HS-5 (cell line): ENCODE data around the gene MIS12.

Experiments
- DNase-seq: peaks from one replicate; pipeline ENCODE4 v3.0.0-alpha.2; 2012; ENCODE audit warnings: low read depth

Gene MIS12, protein sequence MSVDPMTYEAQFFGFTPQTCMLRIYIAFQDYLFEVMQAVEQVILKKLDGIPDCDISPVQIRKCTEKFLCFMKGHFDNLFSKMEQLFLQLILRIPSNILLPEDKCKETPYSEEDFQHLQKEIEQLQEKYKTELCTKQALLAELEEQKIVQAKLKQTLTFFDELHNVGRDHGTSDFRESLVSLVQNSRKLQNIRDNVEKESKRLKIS

DNA sequence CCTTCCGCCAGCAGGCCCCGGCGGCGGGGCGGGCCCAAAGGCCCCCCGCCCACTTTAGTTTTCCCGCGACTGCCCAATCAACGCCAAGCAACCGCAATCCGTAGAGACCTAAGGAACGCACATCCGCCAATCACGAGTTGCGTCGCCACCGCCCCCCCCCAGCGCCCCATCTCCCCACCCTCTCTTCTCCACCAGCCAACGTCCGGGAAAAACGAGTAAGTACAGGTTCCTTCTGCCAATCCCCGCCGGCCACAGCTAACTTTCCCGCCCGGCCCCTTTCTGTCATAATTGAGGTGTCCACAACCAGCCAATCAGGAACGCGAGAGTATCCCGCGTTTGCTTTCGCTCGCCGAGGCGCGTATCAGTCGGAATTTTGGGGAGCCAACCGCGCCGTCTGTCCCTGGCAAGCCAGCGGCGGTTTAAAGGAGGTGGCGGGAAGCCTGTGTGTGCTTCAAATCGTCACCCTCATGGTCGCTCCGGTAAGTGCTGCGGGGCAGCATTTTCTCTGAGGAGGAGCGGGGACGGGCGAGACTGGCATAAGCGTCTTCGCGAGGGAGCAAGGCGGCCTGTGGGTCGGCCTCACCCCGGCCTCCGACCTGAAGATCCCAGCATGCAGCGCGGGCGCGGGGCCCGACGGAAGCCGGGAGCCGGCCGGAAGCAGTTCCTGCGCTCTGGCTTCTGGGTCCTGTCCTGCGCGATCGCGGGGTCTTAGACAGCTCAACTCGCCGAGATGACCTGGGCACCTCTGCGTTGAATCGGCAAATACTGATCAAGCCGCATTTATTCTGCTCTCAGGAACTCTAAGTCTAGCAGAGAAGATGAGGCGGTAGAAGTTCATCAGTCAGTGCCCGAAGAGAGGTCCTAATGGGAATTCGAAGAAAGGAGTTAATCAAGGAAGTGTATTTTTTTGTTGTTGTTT is at the start of gene MIS12:
Gene MIS12, plus strand, starts transcription at position 361 of the 919 bp plus-strand sequence. CDS start 2,297 bp downstream, outside the sequence.
- DNase-seq, result peak; percentile 91

DNA sequence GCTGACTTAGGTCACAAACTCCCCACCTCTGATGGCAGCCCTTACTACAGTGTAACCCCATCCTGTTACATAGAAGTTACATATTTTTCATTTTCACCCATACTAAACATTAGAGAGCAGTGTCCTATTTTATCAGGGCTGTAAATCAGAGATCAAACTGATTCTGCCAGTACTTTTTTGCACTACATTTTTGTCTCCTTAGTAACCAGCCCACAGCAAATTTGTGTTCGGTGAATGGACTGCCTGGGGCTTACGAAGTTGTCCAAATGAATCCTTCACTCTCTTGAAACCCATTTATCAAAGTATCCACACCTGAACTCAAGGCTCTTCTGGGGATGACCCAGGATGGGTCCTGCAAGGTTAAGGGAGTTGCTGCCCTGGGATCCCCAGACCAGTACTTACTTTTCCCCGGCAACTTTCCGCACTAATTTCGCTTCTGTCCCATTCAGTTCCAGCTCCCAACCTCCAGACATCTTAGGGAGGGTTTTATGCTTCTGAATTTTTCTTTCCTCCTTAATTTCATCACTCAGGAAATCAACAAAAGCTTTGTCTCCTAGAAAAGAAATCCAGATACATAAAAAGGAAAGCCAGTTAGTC is 48.5 kb upstream of the MIS12 start:
- DNase-seq, result no peak

DNA sequence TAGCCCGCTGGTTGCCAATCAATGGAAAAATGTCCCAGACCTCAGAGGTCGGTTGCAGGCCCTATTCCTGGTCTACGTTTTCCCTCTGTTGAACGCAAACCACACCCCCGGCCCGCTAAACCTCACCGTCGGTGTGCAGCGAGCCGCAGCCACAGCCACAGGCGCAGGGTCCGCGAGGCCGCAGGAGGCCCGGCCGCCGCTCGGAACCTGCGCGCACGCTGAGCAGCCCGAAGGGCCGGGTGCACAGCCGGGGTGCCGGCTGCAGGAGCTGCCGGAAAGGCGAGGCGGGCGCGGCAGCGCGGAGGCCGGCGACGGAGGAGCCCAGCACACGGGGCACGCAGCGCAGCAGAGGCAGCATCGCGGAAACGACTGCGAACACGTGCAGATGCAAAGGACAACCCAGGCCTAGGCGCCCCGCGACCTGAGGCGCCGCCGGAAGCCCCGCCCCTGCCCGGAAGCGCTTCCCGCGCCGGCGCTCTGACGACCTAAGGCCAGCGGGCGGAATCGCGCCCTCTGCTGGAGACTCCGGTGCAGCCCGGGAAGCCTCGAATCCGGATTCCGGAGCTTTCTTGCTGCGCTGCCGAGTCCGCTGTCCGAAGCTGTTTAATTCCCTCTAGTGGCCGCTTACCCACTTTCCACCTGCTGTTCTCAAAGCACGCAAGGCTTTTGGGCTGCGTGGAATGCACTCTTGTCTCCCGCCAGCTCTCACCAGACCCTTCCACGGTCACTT is 47.5 kb upstream of the MIS12 start, which contains the start of gene C1QBP:
Gene C1QBP, minus strand, starts transcription at position 440 of the 730 bp plus-strand sequence. Its CDS starts 82 bp downstream, at position 358.
- peak; percentile 80 for DNase-seq

DNA sequence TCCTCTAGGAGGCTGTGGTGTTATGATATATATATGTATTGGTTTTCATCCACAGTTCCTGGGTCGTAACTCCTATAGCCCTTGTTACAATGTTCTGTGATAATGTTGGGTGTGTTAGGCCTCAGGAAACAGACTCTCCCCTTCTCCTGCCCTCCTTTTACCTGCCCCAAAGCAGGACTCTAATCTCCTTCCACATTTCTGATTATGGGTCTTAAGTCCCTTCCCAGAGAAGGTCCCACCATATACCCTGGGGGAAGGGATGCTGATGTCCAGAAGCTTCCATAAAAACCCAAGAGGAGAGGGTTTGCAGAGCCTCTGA is 47.0 kb upstream of the MIS12 start:
- no peak for DNase-seq

DNA sequence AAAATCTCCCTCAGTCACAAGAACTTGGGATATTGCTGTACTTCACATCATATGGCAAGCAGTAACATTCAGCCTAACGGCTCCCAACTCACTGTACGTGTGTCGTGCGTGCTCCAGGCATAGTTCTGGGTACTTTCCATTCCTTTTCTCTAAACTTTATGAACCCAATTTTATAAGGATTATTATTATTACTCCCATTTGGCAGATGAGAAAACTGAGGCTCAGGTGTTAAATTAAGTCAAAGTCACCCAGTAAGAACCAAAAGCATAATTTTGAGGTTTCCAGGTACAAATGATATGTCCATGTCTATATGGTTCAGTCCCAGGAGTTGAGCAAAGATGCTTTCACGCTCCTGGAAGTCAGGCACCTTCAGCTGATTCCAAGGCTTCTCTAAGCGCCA is 42.6 kb upstream of the MIS12 start:
- no peak for DNase-seq

DNA sequence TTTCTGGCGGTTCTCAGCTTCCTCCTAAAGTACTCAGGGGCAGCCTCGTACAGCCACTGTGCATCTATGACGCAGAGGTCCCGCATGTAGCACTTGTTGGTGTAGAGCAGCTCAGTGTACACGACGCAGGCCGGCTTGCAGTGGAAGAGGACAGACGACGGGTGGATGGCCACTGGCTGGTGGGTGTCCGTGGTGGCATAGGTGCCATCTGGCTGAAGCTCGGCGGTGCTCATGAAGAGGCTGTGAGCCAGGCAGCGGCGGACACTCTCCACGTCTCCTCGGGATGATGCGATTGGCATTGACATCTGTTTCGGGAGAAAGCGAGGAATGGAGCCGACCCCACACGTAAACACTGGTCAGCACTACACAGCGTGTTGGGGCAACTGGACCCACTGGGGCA is 42.2 kb upstream of the MIS12 start:
- DNase-seq, result no peak

DNA sequence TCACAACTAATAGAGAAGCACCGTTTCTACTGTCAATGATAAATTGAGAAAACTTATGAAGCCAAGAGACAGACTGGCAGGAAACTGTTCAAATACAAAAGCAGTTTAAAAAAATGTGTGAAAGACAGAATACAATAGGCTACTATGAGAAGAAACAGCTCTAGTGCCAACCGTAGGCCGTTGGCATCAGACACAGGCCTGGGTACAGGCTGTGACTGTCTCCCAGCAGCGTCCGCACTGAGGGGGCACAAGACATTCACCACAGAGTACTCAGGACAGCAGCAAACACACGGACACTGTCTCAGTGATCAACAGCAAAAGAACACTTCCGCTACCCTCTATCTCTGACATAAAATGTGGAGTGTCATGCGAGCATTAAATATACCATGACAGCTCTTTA is 39.6 kb upstream of the MIS12 start:
- DNase-seq, result no peak

DNA sequence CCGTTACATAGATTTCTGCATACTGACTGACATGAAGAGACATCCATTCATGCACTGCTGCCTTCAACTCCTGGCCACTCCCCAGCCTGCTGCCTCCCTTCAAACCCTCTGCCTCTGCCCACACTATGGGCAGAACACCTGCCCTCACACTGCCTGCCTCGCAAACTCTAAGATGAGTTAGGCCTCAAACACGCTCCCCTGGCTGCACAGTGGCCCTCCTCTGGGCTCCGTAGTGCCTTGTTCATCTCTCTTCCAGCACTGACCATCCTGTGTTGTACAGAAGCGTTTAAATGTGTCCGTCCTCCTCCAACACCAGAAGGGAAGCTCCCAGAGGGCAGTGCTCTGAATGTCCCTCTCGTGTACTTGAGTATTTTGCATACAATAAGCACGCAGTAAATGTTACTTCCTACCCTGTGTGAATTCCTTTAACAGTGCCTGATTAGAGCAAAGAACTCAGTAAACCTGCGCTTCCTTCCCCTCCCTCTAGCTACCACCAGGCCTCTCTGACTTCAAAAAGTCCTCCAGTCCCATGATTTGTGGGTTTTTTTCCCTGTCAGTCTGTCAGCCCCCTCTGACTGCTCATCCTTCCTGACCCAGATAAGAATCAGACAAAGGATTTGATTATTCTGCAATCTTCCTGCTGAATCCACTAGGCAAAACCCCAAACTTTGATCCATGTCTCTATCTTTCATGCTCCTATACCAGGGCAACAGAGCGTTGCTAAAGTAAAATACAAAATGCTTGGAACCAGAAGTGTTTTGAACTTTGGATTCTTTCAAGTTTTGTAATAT is 21.5 kb upstream of the MIS12 start:
- DNase-seq, result no peak

DNA sequence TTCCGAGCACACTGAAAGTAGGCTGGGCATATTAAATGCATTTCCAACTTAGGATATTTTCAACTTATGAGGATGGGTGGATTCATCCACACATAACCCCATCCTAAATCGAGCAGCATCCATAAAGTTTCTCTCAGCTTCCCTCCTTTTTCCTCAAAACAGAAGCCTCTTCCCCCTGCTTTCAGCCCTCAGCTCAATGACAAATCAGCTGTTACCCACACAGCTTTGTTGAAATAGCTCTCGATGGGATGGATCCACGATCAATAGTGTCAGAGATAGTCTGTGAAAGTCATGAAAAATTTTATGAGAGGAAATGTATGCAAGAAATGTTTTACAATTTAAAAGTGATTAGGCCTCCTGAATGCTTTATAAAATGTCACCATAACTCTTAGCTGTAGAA is 20.1 kb upstream of the MIS12 start:
- DNase-seq, result no peak

DNA sequence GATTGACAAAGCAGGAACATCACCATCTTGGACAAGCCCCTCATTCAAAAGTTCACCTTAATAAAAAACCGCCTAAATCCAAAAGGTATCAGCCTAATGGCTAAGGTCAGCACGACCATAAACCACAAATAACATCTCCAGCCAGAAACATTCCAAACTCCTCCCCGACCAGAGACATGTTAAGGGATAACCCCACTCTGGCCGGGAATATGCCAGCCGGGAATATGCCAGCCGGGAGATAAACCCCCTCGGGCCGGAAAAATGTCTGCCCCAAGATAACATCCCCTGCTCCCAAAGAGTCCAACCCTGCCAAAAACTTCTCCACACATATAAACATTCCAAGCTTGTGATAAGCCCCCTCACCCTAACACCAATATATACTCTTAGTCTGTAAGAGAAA is 18.9 kb upstream of the MIS12 start:
- DNase-seq, result no peak

DNA sequence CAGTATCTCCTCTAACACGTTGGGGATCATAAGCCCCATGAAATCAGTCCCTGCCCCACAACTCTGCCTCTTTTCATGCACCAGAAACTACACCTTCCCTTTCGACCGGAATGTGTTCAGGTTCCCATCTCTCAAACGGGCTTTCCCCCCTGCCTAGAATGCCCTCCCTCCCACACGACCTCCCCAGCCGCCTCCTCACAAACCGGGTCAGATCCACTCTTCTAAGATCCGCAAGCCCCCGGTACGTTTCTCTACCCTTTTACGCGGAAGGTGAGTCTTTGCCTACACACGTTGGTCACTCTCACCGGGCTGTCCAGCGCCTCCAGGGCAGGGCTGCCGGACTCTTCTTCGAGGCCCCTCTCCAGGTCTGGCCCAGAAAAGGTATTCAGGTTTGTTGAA is 18.3 kb upstream of the MIS12 start:
- peak; percentile 5 for DNase-seq

DNA sequence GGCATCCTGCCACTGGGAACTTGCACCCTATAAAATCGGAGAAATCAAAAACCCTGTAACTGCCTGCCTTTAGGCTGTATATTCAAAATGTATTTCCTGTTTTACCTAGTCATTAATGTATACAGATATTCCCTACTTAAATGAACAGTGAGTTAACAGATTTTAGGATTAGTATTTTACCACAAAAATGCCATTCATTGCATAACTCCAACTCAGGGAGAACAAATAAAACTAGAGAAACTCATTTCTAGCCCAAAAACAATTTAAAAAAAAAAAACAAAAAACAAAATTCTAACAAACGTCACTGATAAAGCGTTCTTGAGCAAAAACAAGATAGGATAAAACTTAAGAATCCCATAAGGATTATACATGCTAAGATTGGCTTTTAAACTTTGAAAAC is 13.9 kb upstream of the MIS12 start:
- DNase-seq, result no peak

DNA sequence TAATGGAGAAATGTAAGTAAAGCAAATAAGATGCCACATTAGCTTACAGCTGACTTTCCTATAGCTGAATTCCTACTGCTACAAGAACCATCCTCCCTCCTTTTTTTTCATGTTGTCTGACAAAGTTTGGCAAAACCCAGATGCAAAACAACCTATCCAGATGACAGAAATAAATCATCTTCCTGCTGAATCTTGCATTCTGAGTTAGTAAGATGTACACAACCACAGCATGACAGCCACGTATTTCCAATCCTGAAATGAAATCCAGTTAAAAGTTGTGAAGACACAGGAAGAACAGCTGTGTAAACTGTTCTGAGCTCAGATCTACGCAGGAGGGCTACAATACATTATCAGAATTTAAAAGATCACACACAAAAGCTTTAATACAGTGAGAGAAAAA is 12.5 kb upstream of the MIS12 start:
- DNase-seq, result no peak

DNA sequence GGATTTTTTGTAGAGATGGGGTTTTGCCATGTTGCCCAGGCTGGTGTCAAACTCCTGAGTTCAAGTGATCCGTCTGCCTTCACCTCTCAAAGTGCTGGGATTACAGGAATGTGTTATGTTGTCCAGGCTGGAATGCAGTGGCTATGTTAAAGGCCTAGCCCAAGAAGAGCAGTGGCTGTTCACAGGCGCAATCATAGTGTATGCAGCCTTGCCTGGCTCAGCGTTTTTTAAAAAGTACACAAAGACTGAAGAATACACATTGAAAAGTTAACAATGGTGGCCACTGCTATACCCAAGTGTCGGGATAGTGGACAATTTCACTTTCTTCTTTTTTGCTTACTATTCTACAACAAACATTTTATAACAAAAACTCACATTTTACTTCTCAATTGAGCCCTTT is 7.4 kb upstream of the MIS12 start:
- DNase-seq, result no peak

DNA sequence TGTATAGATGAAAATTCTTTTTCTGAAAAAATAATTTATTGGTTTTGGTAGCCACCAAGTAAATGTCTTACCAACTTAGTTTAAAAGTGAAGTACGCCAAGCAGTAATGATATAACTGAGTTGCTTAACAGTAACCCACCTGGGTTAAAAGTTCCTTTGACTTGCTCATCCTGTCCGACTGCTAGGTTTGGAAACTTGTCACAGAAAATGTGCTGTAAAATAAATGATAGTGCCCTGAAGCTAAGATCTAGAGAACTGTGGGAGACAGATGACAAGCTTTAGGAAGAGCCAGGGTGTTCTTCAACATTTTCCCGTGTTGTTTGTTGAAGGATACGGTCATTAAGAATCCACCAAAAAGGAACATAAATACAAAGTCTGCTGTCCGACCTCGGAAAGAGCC is 5.4 kb upstream of the MIS12 start:
- DNase-seq, result no peak

DNA sequence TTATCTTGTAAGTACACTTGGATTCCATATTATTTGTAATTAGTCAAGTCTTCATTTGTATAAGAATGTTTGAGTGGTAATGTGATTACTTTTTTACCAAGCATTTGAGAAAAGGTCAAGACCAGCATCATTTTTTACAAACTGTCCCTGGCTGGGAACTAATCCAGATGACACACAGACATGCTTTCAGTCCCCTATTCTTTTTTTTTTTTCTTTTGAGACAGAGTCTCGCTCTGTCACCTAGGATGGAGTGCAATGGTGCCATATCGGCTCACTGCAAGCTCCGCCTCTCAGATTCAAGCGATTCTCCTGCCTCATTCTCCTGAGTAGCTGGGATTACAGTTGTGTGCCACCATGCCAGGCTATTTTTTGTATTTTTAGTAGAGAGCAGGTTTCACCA is 4.9 kb upstream of the MIS12 start:
- no peak for DNase-seq

DNA sequence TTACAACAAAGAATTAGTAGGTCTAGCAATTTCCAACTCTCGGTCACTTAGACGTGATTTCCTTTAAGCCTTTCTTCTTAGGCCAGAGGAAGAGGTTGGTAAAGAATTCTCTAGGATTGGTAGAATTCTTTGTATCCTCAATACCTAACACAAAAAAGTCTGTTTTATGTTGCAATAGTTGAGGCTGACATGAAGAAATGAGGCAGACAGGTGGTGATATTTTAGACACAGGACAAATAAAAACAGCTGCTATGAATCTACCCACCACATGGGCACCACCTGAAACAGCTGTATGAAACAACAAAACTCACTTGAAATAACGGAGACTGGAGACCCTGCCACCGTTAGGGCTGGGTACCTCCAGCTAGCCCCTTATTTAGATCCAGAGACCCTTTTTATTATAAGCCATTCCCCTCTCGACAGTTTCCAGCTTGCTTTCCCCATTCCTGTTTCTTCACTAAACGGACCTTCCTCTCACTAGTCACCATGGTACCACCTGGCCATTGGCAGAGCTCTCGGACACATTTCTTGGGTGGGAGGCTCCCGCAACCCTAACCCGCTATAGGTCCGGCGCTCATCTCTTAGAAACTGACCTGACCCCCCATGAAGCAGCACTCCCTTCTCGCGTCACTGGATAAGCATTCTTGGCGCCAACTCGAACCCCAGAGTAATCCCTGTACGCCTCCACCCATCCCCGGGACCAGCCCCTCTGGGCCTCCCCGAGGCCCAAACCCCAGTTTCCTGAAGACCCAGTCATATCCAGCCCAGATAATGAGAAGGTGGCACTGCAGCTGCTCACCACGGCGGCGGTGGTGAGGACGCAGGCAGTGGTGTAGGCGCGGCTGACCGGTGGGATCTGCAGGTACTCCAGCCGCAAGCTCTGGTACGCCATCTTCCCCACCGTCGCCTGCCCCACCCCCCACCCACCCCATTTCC is 828 bp upstream of the MIS12 start, which contains the start of gene DERL2:
Gene DERL2, minus strand, starts transcription at position 909 of the 936 bp plus-strand sequence. Its CDS starts 17 bp downstream, at position 892.
- no peak for DNase-seq

DNA sequence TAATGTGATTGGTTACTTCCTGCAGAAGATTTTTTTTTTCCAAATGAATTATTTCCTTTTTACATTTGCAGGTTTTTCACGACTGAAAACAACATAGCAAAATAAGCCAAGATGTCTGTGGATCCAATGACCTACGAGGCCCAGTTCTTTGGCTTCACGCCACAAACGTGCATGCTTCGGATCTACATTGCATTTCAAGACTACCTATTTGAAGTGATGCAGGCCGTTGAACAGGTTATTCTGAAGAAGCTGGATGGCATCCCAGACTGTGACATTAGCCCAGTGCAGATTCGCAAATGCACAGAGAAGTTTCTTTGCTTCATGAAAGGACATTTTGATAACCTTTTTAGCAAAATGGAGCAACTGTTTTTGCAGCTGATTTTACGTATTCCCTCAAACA is 2.4 kb downstream of the MIS12 start:
- no peak for DNase-seq

DNA sequence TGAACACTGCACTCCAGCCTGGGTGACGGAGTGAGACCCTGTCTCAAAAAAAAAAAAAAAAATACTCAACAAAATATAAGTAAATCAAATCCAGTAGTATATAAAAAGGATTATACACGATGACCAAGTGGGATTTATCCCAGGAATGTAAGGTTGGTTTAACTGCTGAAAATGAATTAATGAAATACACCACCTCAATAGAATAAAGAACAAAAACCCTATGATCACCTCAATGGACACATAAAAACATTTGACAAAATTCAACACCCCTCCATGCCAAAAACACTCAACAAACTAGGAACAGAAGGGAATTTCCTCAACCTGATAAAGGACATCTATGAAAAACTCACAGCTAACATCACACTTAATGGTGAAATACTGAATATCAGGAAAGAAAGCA is 6.6 kb downstream of the MIS12 start:
- DNase-seq, result no peak

DNA sequence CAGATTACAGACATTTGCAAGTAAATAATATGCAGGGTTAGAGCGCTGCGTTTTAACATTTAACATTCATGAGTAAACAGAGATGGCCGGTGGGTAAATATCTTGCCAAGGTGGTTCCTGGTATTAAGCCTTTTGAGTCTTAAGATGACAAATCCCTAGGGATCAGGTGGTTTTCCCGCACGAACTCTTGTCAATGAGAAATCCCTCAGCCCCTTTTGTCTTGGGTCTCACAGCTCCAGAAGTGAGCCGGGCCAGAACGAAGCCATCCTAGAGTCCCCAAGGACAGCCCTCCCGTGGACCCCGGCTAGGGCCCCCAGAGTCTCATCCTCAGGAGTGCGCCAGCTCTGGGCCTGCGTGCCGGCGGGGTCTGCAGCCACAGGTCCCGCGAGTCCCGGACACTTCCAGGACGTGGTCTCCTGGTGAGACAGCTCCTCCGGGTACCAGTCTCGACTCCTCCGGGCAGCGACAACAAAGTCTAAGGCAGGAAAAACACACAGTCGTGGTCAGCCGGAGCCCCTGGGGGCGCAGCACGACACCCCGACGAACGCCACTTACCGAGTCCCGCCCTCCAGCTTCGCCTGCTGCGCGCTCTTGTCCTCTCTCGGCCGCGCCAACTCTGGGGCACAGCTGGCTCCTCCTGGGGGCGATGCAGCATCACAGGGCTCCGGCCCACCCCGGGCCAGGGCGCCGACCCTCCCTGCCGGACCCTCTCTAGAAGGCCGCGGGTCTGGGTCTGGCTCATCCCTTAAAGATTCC is 13.3 kb downstream of the MIS12 start:
- DNase-seq, result no peak
